C4-2B (cell line): ENCODE data around the gene RNPEPL1.

Experiments used
- ZFX ChIP-seq: fragments of 450-650 bp; IDR thresholded peaks from 2 replicates; pipeline ENCODE4 v1.6.1; 2017
- TF ChIP-seq, protein P1 (sequence below): fragments of 450-650 bp; conservative IDR thresholded peaks from 2 replicates; pipeline ENCODE4 v1.5.1; 2017; ENCODE audit warnings: mild to moderate bottlenecking

- TF ChIP-seq, protein P1, sequence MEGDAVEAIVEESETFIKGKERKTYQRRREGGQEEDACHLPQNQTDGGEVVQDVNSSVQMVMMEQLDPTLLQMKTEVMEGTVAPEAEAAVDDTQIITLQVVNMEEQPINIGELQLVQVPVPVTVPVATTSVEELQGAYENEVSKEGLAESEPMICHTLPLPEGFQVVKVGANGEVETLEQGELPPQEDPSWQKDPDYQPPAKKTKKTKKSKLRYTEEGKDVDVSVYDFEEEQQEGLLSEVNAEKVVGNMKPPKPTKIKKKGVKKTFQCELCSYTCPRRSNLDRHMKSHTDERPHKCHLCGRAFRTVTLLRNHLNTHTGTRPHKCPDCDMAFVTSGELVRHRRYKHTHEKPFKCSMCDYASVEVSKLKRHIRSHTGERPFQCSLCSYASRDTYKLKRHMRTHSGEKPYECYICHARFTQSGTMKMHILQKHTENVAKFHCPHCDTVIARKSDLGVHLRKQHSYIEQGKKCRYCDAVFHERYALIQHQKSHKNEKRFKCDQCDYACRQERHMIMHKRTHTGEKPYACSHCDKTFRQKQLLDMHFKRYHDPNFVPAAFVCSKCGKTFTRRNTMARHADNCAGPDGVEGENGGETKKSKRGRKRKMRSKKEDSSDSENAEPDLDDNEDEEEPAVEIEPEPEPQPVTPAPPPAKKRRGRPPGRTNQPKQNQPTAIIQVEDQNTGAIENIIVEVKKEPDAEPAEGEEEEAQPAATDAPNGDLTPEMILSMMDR = no peak
- TF ChIP-seq ZFX = no peak
Observed at GRCh38 chr2:240613781-240614180, 45.5 kb downstream of the RNPEPL1 start.
